ENCODE results near the gene OPA3. TPM values are rescaled to one million over a fixed set of nuclear protein-coding genes. Genes with fewer than 3 reads are reported as not detected.

OPA3 gene
- total RNA-seq, 1 donor from 2014 or later: 14.4 TPM

DNA sequence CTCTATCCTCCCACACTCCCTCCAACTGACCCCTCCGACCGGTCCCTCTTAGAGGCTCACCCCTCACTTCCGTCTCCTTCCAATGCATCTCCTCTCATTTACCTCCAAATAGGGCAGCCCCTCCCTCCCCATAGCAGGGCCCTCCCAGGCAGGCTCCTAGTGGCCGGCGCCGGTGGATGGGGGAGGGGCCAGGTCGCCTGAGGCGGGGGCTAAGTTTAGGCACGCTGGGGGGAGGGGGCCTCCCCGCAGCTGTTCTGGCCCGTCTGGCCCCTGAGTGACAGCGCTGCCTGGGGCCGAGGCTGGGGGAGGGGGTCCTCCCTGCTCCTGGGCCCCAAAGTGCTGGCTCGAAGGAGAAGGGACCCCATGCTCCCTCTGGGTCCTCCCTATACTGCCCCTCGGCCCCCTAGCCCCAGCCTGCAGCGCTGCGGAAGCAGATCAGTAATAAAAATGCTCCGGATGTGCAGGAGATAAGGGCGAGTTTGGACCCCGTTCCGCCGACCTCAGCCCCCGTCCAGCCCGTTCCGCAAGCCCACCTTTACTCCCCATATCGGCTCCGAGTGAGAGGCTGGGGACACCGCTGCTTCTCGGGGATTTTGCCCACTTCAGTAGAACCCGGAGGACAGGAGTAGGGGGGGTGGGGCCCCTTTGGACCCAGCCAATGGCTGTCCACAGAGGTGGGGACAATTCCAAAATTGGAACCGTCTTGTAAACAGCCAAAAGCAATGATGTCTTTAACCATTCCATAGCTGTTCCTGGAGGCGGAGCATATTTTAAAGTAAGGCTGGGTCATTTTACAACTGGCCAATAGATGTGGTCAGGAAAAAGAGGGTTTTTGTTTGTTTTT is 91.8 kb downstream of the OPA3 start:
- TF ChIP-seq, protein P1, sequence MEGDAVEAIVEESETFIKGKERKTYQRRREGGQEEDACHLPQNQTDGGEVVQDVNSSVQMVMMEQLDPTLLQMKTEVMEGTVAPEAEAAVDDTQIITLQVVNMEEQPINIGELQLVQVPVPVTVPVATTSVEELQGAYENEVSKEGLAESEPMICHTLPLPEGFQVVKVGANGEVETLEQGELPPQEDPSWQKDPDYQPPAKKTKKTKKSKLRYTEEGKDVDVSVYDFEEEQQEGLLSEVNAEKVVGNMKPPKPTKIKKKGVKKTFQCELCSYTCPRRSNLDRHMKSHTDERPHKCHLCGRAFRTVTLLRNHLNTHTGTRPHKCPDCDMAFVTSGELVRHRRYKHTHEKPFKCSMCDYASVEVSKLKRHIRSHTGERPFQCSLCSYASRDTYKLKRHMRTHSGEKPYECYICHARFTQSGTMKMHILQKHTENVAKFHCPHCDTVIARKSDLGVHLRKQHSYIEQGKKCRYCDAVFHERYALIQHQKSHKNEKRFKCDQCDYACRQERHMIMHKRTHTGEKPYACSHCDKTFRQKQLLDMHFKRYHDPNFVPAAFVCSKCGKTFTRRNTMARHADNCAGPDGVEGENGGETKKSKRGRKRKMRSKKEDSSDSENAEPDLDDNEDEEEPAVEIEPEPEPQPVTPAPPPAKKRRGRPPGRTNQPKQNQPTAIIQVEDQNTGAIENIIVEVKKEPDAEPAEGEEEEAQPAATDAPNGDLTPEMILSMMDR (IDR thresholded peaks at IDR 0.05; ENCODE audit: unreplicated experiment): no peak
- DNase-seq (ENCODE audit: low spot score, unreplicated experiment): no peak
- peaks cover 8% of the 10 kb centered on the region for H3K4me1 Mint-ChIP-seq (ENCODE audit: low read depth)
- H3K4me3 Mint-ChIP-seq (ENCODE audit: low read depth): peak overlapping the region; percentile 72
- no peaks in the 10 kb centered on the region for H3K9me3 Mint-ChIP-seq (ENCODE audit: low read depth)
- H3K27ac Mint-ChIP-seq: peak overlapping the region; percentile 56
- peaks cover 2% of the 10 kb centered on the region for H3K36me3 Mint-ChIP-seq (ENCODE audit: insufficient read depth)
- peaks cover 20% of the 10 kb centered on the region for H3K27me3 Mint-ChIP-seq

DNA sequence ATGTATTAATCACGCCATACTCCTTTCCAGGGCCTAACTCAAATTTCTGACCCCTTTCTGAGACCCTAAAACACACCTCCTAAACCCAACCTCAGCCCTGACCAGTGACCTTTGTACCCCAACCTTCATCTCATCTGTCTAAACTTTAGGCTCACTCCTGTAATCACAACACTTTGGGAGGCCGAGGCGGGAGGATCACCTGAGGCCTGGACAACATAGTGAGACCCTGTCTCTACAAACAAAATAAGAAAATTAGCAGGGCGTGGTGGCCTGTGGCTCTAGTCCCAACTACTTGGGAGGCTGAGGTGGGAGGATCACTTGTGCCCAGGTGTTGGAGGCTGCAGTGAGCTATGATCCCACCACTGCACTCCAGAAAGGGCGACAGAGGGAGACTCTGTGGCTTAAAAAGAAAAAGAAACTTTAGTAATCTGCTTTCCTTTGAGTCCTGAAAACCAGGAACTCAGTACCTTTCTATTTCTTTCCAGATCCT is 92.4 kb downstream of the OPA3 start:
- TF ChIP-seq, protein P1 (IDR thresholded peaks at IDR 0.05; ENCODE audit: unreplicated experiment): no peak
- Mint-ChIP-seq H3K27me3 (peaks cover 14% of the 10 kb centered on the region), H3K36me3 (ENCODE audit: insufficient read depth) (peaks cover 2% of the 10 kb centered on the region), H3K4me1 (ENCODE audit: low read depth) (peaks cover 7% of the 10 kb centered on the region), H3K4me3 (ENCODE audit: low read depth) (peak overlapping the region; percentile 72), H3K27ac (no peak overlapping the region), H3K9me3 (ENCODE audit: low read depth) (no peaks in the 10 kb centered on the region)
- no peak for DNase-seq (ENCODE audit: low spot score, unreplicated experiment)

DNA sequence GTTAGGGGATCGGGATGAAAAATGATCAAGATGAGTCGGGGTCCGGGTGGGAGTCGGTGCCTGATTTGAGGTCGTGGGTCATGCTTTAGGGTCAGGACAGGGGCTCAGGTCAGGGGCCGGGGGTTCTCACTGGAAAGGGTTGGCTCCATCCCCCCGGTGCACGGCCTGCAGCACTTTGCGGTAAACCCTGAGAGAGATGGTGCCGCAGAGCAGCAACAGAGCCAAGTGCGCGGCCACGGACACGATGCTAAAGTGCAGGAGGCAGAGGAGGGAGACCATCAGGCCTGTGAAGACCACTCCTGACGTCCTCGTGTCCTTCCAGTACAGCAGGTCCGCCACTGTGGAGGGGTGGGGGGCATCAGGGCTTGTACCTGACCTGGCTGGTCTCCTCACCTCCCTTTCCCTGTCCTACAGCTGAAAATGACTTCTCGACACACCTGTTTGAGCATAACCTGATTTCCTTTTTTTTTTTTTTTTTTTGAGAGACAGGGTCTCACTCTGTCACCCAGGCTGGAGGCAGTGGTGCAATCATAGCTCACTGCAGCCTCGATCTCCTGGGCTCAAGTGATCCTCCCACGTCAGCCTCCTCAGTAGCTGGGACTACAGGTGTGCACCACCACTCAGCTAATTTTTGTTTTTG is 95.3 kb downstream of the OPA3 start:
- TF ChIP-seq, protein P1 (IDR thresholded peaks at IDR 0.05; ENCODE audit: unreplicated experiment): no peak
- Mint-ChIP-seq H3K4me3 (ENCODE audit: low read depth) (no peak overlapping the region), H3K4me1 (ENCODE audit: low read depth) (peaks cover 7% of the 10 kb centered on the region), H3K27me3 (no peaks in the 10 kb centered on the region), H3K27ac (no peak overlapping the region), H3K9me3 (ENCODE audit: low read depth) (no peaks in the 10 kb centered on the region), H3K36me3 (ENCODE audit: insufficient read depth) (peaks cover 3% of the 10 kb centered on the region)
- DNase-seq (ENCODE audit: low spot score, unreplicated experiment): no peak

- no peak for DNase-seq (ENCODE audit: low spot score, unreplicated experiment)
- no peaks in the 10 kb centered on the region for H3K27me3 Mint-ChIP-seq
- H3K27ac Mint-ChIP-seq: peak overlapping the region; percentile 73
- peaks cover 1% of the 10 kb centered on the region for H3K36me3 Mint-ChIP-seq (ENCODE audit: insufficient read depth)
- no peaks in the 10 kb centered on the region for H3K9me3 Mint-ChIP-seq (ENCODE audit: low read depth)
- no peak overlapping the region for H3K4me3 Mint-ChIP-seq (ENCODE audit: low read depth)
- H3K4me1 Mint-ChIP-seq (ENCODE audit: low read depth): peaks cover 7% of the 10 kb centered on the region
- TF ChIP-seq, protein P1 (IDR thresholded peaks at IDR 0.05; ENCODE audit: unreplicated experiment): no peak
Observed at GRCh38 chr19:45488708-45489107, 95.9 kb downstream of the OPA3 start.

- Mint-ChIP-seq H3K4me1 (ENCODE audit: low read depth) (peaks cover 4% of the 10 kb centered on the region), H3K27ac (peak overlapping the region; percentile 95), H3K4me3 (ENCODE audit: low read depth) (peak overlapping the region; percentile 90), H3K9me3 (ENCODE audit: low read depth) (no peaks in the 10 kb centered on the region), H3K27me3 (no peaks in the 10 kb centered on the region), H3K36me3 (ENCODE audit: insufficient read depth) (peaks cover 1% of the 10 kb centered on the region)
- DNase-seq (ENCODE audit: low spot score, unreplicated experiment): peak; percentile 99
- TF ChIP-seq, protein P1 (IDR thresholded peaks at IDR 0.05; ENCODE audit: unreplicated experiment): peak; percentile 65
Observed at GRCh38 chr19:45485305-45486077, 99.1 kb downstream of the OPA3 start.
